Measurements from ENCODE around the gene MX2.

- TF ChIP-seq CTCF (IDR thresholded peaks at IDR 0.05), result no peak
- TF ChIP-seq POLR2A (IDR thresholded peaks at IDR 0.05), result no peak
Measured at GRCh38 chr21:41387824-41388223, 26.0 kb downstream of the MX2 start.
